Left forelimb (tissue), 1 donor: ENCODE data around the gene FARS2.
"Not testable (repeated sequence)": the region's sequence is repeated elsewhere in the genome, so short reads cannot be mapped to it uniquely, and the experiment has no call there.

Source experiments
- DNase-seq: peaks from one replicate; pipeline ENCODE4 v3.0.0-alpha.2; 2018; ENCODE audit warnings: low spot score

Gene FARS2

DNA sequence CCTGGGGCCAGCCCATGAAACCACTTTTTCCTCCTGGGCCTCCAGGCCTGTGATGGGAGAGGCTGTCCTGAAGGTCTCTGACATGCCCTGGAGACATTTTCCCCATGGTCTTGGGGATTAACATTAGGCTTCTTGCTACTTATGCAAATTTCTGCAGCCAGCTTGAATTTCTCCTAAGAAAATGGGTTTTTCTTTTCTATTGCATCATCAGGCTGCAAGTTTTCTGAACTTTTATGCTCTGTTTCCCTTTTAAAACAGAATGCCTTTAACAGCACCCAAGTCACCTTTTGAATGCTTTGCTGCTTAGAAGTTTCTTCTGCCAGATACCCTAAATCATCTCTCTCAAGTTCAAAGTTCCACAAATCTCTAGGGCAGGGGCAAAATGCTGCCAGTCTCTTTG lies 535.2 kb downstream of the FARS2 start:
- DNase-seq, result not testable (repeated sequence)

DNA sequence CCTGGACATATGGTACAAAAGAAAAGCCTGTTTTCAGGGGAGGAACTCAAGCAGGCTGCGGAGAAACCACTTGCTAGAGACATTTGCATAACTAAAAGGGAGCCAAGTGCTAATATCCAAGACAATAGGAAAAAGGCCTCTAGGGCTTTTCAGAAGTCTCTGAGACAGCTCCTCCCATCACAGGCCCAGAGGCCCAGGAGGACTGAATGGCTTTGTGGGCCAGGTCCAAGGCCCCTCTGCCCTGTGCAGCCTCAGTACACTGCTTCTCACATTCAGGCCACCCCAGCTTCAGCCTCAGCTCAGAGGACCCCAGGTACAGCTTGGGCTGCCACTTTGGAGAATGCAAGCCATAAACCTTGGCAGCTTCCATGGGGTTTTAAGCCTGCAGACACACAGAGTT lies 545.1 kb downstream of the FARS2 start:
- not testable (repeated sequence) for DNase-seq

DNA sequence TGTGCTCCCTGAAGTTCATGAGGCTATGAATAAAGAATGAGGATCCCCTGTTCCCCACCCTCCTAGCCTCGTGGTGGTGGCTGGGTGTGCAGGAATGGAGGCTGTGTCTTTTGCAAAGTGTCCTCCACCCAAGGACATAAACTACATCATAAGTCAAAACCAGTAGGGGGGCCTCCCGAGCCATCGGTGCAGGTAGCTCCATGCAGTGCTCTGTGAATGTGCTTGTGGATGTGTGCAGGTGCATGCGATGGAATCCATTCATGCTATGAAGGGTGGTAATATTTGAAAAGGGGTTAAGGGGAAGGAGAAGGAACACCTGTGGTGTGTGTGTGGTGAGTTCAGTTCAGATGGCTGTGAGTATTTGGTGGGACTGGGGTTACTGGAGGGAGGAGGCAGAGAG lies 548.1 kb downstream of the FARS2 start:
- no peak for DNase-seq

DNA sequence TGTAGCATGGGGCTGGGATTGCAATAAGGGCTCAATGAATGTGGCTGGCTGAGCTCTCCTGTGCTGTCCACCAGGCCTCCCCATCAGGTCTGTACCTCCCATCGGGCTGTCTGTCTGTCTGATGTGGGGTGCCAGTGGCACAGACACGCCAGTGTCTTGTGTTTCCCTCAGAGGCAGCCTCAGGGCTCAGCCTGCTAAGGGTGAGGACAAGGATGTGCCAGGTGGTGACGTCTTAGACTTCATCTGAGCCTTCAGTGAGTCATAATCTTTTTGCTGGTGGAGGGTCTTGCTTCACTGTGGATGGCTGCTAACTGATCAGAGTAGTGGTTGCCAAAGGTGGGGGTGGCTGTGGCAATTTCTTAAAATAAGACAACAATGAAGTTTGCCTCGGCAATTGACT lies 550.7 kb downstream of the FARS2 start:
- DNase-seq, result no peak

DNA sequence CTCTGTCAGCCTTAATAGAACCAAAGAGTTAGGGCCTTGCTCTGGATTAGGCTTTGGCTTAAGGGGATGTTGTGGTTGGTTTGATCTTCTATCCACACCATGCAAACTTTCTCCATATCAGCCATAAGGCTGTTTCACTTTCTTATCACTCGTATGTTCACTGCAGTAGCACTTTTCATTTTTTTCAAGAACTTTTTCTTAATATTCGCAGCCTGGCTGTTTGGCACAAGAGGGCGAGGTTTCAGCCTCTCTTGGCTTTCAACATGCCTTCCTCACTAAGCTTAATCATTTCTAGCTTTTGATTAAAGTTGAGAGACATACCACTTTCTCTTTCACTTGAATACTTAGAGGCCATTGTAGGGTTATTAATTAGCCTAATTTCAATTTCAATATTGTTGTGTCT lies 552.3 kb downstream of the FARS2 start:
- no peak for DNase-seq

DNA sequence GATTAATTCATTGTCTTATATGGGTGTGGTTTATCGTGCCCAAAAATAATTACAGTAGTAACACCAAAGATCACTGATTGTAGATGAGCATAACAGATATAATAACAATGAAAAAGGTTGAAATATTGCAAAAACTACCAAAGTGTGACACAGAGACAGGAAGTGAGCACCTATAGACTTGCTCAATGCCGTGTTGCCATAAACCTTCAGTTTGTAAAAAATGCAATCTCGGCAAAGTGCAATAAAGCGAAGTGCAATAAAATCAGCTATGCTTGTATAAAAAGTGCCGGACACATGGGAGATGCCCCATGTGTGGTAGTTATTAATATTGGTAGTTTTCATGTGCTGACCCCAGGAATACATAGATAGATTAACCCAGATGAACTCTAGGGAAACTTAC lies 552.8 kb downstream of the FARS2 start:
- DNase-seq, result no peak

DNA sequence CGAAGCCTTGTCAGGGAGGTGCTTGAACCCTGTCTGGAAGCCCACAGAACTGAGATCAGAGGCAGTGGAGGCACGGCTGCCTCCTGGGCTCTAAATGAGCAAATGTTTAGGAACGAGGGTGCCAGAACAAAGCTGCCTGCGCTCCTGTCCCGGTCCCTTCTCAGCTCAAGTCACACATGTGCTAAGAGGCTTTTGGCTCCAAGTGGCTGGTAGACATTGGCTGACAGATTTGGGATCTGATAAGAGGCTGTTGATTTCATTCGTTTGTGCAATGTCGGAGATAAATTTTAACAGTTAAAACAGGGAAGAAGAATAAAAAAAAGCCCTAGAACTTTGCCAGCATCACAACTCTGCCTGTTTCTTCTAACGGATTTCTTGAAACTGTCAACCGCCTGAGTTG lies 553.6 kb downstream of the FARS2 start:
- DNase-seq, result no peak

DNA sequence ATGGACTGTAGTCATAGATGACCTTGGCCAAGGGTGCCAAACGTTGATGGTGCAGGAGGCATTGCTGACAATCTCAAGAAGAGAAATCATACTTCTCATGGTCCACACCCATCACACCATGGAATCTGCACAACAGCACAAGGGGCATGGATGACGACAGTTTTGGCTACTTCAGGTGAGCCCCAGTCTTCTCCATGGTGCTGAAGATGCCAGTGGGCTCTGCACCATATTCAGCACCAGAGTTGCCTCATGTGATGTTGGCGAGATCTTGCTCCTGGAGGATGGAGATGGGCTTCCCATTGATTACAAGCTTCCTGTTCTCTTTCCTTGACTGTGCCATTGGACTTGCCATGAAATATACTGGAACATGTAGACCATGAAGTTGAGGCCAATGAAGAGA lies 556.6 kb downstream of the FARS2 start:
- no peak for DNase-seq

DNA sequence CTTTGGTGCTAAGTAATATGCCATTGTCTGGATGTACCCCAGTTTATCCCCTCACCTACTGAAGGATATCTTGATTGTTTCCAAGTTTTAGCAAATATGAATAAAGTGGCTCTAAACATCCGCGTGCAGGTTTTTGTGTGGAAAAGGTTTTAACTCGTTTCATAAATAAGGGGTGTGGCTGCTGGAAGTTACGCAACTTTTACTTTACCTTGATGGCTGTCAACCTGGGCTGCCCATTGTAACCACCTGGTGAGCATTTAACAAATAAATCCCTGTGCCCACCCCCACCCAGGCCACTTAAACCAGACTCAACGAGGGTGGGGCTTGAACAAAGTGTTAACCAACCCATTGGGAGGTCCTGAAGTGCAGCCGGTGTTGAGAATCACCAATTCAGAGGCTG lies 557.6 kb downstream of the FARS2 start:
- no peak for DNase-seq
